Transverse colon (tissue), 4 donors: Measurements from ENCODE around the gene TFAP2E. TPM values are rescaled to one million over a fixed set of nuclear protein-coding genes. Genes with fewer than 3 reads are reported as not detected.

Experiments used
- DNase-seq: peaks from one replicate; pipeline ENCODE4 v3.0.0-alpha.2; 2019
- H3K27ac ChIP-seq, 4 donors: fragments of 200-600 bp; sonication (generic); 2 replicates each; pipeline ENCODE4 v1.5.1; 2016 to 2018; ENCODE audit warnings: inconsistent platforms in 4 of 4
- H3K27me3 ChIP-seq: fragments of 200-600 bp; sonication (generic); 2 replicates; pipeline ENCODE4 v1.5.1; 2017; ENCODE audit warnings: inconsistent platforms
- H3K36me3 ChIP-seq, 4 donors: fragments of 200-600 bp; sonication (generic); 2 replicates each; pipeline ENCODE4 v1.5.1; 2017 to 2019; ENCODE audit warnings: inconsistent platforms in 4 of 4
- H3K4me1 ChIP-seq, 4 donors: fragments of 200-600 bp; sonication (generic); 2 replicates each; pipeline ENCODE4 v1.5.1; 2017 to 2020; ENCODE audit warnings: inconsistent platforms in 4 of 4
- H3K4me3 ChIP-seq, 4 donors: fragments of 200-600 bp; sonication (generic); 1 replicate in 1 of 4; 2 replicates in 3 of 4; pipeline versions ENCODE4 v1.5.1 to v1.6.1; 2017 to 2019; ENCODE audit warnings: inconsistent platforms in 4 of 4
- H3K9me3 ChIP-seq, 2 donors: fragments of 200-600 bp; sonication (generic); 2 replicates each; pipeline ENCODE4 v1.5.1; 2017 to 2019; ENCODE audit warnings: inconsistent platforms in 2 of 2
- CTCF ChIP-seq, 5 experiments: fragments of 200-600 bp in 3 of 5; fragments of 450-650 bp in 2 of 5; sonication (generic) in 3 of 5; IDR thresholded peaks; 1 replicate in 2 of 5; 2 replicates in 3 of 5; pipeline ENCODE4 v1.5.1; 2016 to 2017; ENCODE audit warnings: antibody characterized with exemption in 5 of 5, inconsistent platforms in 3 of 5, mild to moderate bottlenecking in 2 of 5, moderate library complexity in 1 of 5
- EP300 ChIP-seq: sonication (generic); formaldehyde crosslinking; IDR thresholded peaks from one replicate; pipeline ENCODE4 v1.6.1; 2017; ENCODE audit warnings: antibody characterized with exemption, low read depth
- POLR2A ChIP-seq: fragments of 450-650 bp; IDR thresholded peaks from one replicate; pipeline ENCODE4 v1.6.1; 2016; ENCODE audit warnings: antibody characterized with exemption, mild to moderate bottlenecking, moderate library complexity
- POLR2AphosphoS5 ChIP-seq, 3 donors: sonication (generic); formaldehyde crosslinking; IDR thresholded peaks; one replicate each; pipeline ENCODE4 v1.6.1; 2016; ENCODE audit warnings: antibody characterized with exemption in 3 of 3
- WGBS, 2 donors: methylation state at CpG; one replicate each; pipeline ENCODE4 v1.1.5; 2018; ENCODE audit warnings: low coverage in 1 of 2; 5-methylcytosine and 5-hydroxymethylcytosine counted together
- in situ Hi-C, 4 donors: fragments of 200-750 bp; cut with MboI; loops; one replicate each; pipeline versions ENCODE4 v1.15.0 to v1.15.1; 2017; ENCODE audit warnings: low sequenced_read_pairs in 3 of 4, low pct_ligation_motif_present in 1 of 4, low pct_unique_long_range_greater_than_20kb in 1 of 4
- intact Hi-C: fragments of 100-400 bp; cut with DNase I; formaldehyde crosslinking; loops from one replicate; pipeline ENCODE4 v1.15.1; 2023; ENCODE audit warnings: low total_unique reads
- total RNA-seq, 4 donors: library from RNA; depleted of rRNA; stranded (reverse); fragments of >200 nt; gene quantifications; one replicate each; pipeline ENCODE4 v1.1.0, GENCODE V29; 2016

The TFAP2E gene
- total RNA-seq, 4 donors from 2014 or later = 0.27 to 1.4 TPM; not detected in 2

- 0 to 1% methylated on average over 20 to 58 of the region's 58 CpGs for WGBS, 2 donors
- Histone ChIP-seq H3K27ac (peak within 1 kb of the TSS; percentile 88 to 96 (median 95)), H3K4me1 (peaks cover 17 to 43% (median 37%) of the 10 kb centered on the region in 4 donors), H3K27me3 (no peaks in the 10 kb centered on the region), H3K9me3 (no peaks in the 10 kb centered on the region), H3K4me3 (peak within 1 kb of the TSS; percentile 60 to 89 (median 70)), H3K36me3 (peaks cover 0 to 16% (median 5%) of the 10 kb centered on the region in 4 donors)
- TF ChIP-seq POLR2A = no peak
- peak in 1 of 3 donors; percentile 48 for TF ChIP-seq POLR2AphosphoS5 (IDR thresholded peaks at IDR 0.05)
- in situ Hi-C loops (loop anchor here in 2 of 4 donors (25.0 kb wide), 2 partner anchors 95 to 370 kb away; partner anchors contain the start of gene SFPQ (in 2 of the 2)), intact Hi-C loops (no loop called here)
- DNase-seq = peak; percentile 97
Measured at GRCh38 chr1:35557611-35558373, 15.3 kb upstream of the TFAP2E start, which contains the start of gene NCDN. TSS of gene NCDN (plus strand) at chr1:35557799. CDS start at chr1:35558191, 392 bp downstream.

- no peak for TF ChIP-seq CTCF (IDR thresholded peaks at IDR 0.05)
- TF ChIP-seq EP300 = no peak
- no peak for TF ChIP-seq POLR2A
- no peak for TF ChIP-seq POLR2AphosphoS5 (IDR thresholded peaks at IDR 0.05)
- in situ Hi-C loops (loop anchor here in 2 of 4 donors (25.0 kb wide), 2 partner anchors 96 to 371 kb away; partner anchors contain the start of gene SFPQ (in 2 of the 2)), intact Hi-C loops (no loop called here)
- WGBS, 2 donors = 0 to 34% methylated on average over 2 to 26 of the region's 26 CpGs
- no peak for DNase-seq
- Histone ChIP-seq H3K4me3 (peak overlapping the region; percentile 60 to 89 (median 70)), H3K36me3 (peaks cover 0 to 8% (median 2%) of the 10 kb centered on the region in 4 donors), H3K27me3 (no peaks in the 10 kb centered on the region), H3K27ac (peak overlapping the region; percentile 88 to 96 (median 95)), H3K4me1 (peaks cover 17 to 43% (median 37%) of the 10 kb centered on the region in 4 donors), H3K9me3 (no peaks in the 10 kb centered on the region)
Measured at GRCh38 chr1:35558374-35559316, 14.5 kb upstream of the TFAP2E start.

- intact Hi-C loops (no loop called here), in situ Hi-C loops (loop anchor here in 2 of 4 donors (25.0 kb wide), 2 partner anchors 97 to 372 kb away; partner anchors contain the start of gene SFPQ (in 2 of the 2))
- H3K4me1 ChIP-seq = peaks cover 17 to 35% (median 30%) of the 10 kb centered on the region in 4 donors
- no peak for DNase-seq
- peak overlapping the region in 1 of 4 donors; percentile 96 for H3K27ac ChIP-seq
- H3K9me3 ChIP-seq = no peaks in the 10 kb centered on the region
- TF ChIP-seq POLR2AphosphoS5 (IDR thresholded peaks at IDR 0.05) (no peak), POLR2A (no peak), CTCF (IDR thresholded peaks at IDR 0.05) (no peak)
- H3K4me3 ChIP-seq = no peak overlapping the region
- H3K27me3 ChIP-seq = no peaks in the 10 kb centered on the region
- no peaks in the 10 kb centered on the region for H3K36me3 ChIP-seq
- WGBS, 2 donors = 77 to 85% methylated on average over 5 to 7 of the region's 7 CpGs
Measured at GRCh38 chr1:35559317-35559944, 13.7 kb upstream of the TFAP2E start.
